ENCODE measurements around the gene CCNG1.

- TF ChIP-seq, protein P1, sequence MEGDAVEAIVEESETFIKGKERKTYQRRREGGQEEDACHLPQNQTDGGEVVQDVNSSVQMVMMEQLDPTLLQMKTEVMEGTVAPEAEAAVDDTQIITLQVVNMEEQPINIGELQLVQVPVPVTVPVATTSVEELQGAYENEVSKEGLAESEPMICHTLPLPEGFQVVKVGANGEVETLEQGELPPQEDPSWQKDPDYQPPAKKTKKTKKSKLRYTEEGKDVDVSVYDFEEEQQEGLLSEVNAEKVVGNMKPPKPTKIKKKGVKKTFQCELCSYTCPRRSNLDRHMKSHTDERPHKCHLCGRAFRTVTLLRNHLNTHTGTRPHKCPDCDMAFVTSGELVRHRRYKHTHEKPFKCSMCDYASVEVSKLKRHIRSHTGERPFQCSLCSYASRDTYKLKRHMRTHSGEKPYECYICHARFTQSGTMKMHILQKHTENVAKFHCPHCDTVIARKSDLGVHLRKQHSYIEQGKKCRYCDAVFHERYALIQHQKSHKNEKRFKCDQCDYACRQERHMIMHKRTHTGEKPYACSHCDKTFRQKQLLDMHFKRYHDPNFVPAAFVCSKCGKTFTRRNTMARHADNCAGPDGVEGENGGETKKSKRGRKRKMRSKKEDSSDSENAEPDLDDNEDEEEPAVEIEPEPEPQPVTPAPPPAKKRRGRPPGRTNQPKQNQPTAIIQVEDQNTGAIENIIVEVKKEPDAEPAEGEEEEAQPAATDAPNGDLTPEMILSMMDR (IDR thresholded peaks at IDR 0.05; ENCODE audit: insufficient read depth, low read depth, low read length): no peak
- no peak for TF ChIP-seq EZH2 (IDR thresholded peaks at IDR 0.05; ENCODE audit: insufficient read depth, low read length)
Measured at GRCh38 chr5:163467682-163468081, 30.3 kb downstream of the CCNG1 start.

All from astrocyte (in vitro differentiated cells and primary cell).